Measurements from ENCODE around the gene LYPD6.

Gene LYPD6

GRCh38 chr2:149400997-149401396, 70.6 kb downstream of the LYPD6 start:
- in situ Hi-C loops (cut with MboI; ENCODE audit: low sequenced_read_pairs, unreplicated experiment) = no loop called here
- TF ChIP-seq, protein P1, sequence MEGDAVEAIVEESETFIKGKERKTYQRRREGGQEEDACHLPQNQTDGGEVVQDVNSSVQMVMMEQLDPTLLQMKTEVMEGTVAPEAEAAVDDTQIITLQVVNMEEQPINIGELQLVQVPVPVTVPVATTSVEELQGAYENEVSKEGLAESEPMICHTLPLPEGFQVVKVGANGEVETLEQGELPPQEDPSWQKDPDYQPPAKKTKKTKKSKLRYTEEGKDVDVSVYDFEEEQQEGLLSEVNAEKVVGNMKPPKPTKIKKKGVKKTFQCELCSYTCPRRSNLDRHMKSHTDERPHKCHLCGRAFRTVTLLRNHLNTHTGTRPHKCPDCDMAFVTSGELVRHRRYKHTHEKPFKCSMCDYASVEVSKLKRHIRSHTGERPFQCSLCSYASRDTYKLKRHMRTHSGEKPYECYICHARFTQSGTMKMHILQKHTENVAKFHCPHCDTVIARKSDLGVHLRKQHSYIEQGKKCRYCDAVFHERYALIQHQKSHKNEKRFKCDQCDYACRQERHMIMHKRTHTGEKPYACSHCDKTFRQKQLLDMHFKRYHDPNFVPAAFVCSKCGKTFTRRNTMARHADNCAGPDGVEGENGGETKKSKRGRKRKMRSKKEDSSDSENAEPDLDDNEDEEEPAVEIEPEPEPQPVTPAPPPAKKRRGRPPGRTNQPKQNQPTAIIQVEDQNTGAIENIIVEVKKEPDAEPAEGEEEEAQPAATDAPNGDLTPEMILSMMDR (IDR thresholded peaks at IDR 0.05; ENCODE audit: borderline replicate concordance, control extremely low read depth, extremely low read depth, insufficient read depth, missing control alignments) = no peak
- DNase-seq (ENCODE audit: low spot score) = no peak

DNA sequence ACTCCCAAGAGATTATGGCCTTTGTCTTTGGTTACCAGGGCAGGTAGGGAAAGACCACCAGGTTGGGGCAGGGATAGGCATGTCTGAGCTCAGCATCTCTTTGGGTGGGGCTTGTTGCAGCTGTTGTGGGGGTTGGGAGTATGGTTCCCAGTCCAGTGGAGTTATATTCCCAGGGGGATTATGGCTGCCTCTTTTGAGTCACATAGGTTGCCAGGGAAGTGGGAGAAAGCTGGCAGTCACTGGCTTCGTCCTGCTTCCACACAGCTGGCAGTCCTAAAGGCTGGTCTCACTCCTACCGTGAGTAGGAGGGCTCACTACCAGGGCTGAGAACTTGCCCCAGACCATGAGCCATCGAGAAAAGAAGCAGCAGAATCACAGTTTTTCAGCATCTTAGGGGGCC, 79.1 kb downstream of the LYPD6 start:
- TF ChIP-seq, protein P1 (IDR thresholded peaks at IDR 0.05; ENCODE audit: borderline replicate concordance, control extremely low read depth, extremely low read depth, insufficient read depth, missing control alignments) = no peak
- in situ Hi-C loops (cut with MboI; ENCODE audit: low sequenced_read_pairs, unreplicated experiment) = no loop called here
- DNase-seq (ENCODE audit: low spot score) = no peak

GRCh38 chr2:149410701-149411484, 80.5 kb downstream of the LYPD6 start:
- no peak for DNase-seq (ENCODE audit: low spot score)
- TF ChIP-seq, protein P1 (IDR thresholded peaks at IDR 0.05; ENCODE audit: borderline replicate concordance, control extremely low read depth, extremely low read depth, insufficient read depth, missing control alignments) = no peak
- in situ Hi-C loops (cut with MboI; ENCODE audit: low sequenced_read_pairs, unreplicated experiment) = no loop called here

- DNase-seq (ENCODE audit: low spot score) = no peak
- in situ Hi-C loops (cut with MboI; ENCODE audit: low sequenced_read_pairs, unreplicated experiment) = no loop called here
- TF ChIP-seq, protein P1 (IDR thresholded peaks at IDR 0.05; ENCODE audit: borderline replicate concordance, control extremely low read depth, extremely low read depth, insufficient read depth, missing control alignments) = no peak
Observed at GRCh38 chr2:149413487-149413886, 83.1 kb downstream of the LYPD6 start.

DNA sequence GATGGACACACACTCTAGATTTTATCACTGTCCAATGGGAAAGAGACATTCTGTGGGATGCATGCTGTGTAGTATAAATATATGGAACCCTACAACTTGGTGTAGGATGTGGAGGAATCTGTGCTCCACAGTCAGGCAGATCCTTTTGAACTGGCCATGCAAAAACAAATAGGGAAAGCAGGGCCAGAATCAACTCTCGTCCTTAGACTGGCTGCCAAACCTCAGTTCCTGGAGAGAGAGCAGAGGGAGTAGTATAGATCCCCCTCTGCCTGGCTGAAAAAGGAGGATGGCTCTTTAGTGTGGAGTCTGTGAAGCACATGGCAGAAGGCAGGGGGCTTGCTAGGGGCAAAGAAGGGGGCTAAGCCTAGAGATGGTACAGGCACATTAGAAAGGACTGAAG, 84.7 kb downstream of the LYPD6 start:
- DNase-seq (ENCODE audit: low spot score) = no peak
- in situ Hi-C loops (cut with MboI; ENCODE audit: low sequenced_read_pairs, unreplicated experiment) = no loop called here
- TF ChIP-seq, protein P1 (IDR thresholded peaks at IDR 0.05; ENCODE audit: borderline replicate concordance, control extremely low read depth, extremely low read depth, insufficient read depth, missing control alignments) = no peak

DNA sequence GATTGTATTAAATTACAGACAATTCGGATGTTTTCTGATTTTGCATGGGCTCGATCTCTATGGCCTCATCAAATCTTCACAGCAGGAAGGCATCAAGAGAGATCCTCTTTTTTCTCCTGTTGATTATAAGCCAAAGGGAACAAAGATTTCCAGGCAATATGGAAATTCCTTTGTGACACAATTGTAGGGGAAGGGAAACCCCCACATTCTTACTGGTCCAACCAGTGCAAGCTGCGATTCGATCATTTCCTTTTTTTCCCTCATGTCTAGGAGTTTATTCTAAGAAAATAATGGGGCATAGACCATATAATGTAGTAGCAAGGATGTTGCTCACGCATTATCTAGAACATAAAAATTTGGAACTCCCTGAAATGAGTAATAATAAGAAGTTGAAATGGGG, 87.7 kb downstream of the LYPD6 start:
- TF ChIP-seq, protein P1 (IDR thresholded peaks at IDR 0.05; ENCODE audit: borderline replicate concordance, control extremely low read depth, extremely low read depth, insufficient read depth, missing control alignments) = no peak
- DNase-seq (ENCODE audit: low spot score) = no peak
- in situ Hi-C loops (cut with MboI; ENCODE audit: low sequenced_read_pairs, unreplicated experiment) = no loop called here

All from GM13976 (cell line).